ENCODE results near the gene IL17REL.

The IL17REL gene

GRCh38 chr22:50051930-50052329, 39.4 kb upstream of the IL17REL start:
- TF ChIP-seq, protein P1, sequence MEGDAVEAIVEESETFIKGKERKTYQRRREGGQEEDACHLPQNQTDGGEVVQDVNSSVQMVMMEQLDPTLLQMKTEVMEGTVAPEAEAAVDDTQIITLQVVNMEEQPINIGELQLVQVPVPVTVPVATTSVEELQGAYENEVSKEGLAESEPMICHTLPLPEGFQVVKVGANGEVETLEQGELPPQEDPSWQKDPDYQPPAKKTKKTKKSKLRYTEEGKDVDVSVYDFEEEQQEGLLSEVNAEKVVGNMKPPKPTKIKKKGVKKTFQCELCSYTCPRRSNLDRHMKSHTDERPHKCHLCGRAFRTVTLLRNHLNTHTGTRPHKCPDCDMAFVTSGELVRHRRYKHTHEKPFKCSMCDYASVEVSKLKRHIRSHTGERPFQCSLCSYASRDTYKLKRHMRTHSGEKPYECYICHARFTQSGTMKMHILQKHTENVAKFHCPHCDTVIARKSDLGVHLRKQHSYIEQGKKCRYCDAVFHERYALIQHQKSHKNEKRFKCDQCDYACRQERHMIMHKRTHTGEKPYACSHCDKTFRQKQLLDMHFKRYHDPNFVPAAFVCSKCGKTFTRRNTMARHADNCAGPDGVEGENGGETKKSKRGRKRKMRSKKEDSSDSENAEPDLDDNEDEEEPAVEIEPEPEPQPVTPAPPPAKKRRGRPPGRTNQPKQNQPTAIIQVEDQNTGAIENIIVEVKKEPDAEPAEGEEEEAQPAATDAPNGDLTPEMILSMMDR (IDR thresholded peaks at IDR 0.05; ENCODE audit: unreplicated experiment in 3 of 3) = no peak
- H3K4me3 Mint-ChIP-seq = no peak overlapping the region
- H3K9me3 Mint-ChIP-seq = peaks cover 21% of the 10 kb centered on the region
- no peaks in the 10 kb centered on the region for H3K36me3 Mint-ChIP-seq (ENCODE audit: low read depth)
- peaks cover 11% of the 10 kb centered on the region for H3K4me1 Mint-ChIP-seq
- peaks cover 21% of the 10 kb centered on the region for H3K27me3 Mint-ChIP-seq (ENCODE audit: low read depth)
- H3K27ac Mint-ChIP-seq = no peak overlapping the region

DNA sequence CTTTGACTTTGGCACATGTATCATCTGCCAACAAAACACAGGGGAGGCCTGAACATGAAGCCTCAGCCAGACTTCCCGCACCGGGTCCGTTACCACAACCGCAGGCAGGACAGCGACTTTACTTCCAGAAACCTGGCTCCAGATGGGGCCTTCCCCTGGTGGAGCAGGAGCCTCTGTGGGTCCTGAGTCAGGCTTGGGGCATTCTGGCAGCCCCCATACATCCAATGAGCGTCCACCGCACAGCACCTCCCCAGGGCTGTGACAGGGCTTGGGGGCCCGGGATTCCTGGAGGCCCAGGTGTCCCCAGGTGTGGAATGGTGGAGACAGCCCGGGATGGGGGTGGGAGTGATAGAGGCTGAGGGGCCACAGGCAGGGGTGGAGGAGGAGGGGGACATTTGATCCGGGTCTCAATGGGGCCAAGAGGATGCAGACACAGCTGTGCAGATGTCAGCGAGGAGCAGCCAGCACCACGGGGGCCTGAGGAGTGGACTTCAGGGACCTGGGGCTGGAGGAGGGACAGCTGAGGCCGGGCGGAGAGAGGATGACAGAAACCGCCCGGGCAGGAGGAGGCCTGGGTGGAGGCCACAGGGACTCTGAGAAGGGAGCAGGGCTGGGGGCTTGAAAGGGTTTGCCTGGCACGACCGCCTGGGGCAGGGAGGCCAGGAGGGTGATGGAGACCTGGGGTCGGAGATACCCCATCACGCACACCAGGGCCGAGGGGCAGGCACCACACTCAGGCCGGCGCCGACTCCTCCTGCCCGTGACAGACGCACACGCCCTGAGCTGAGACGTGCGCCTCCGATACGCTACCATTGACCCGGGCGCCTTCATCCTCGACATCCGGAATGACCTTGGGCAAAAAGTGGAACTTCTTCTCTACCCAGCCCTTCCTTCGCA, 37.0 kb upstream of the IL17REL start:
- H3K27ac Mint-ChIP-seq = no peak overlapping the region

DNA sequence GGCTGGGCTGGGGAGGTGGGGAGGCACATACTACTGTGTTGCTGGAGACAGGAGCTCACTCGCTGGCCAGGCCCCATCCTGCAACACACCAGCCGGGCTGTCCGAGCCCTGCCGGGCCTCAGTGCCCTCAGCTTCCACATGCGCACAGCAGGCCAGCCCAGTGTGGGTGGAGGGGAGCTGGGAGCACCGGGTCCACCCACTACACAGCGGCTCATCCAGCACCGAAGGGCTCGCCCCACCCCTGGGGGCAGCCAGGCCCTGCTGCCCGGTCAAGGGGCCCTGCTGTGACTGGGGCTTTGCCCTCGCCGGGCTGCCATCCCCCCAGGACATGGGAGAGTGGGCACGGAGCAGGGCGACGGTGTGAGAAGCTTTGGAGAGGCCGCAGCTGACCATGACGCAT, 36.3 kb upstream of the IL17REL start:
- H3K4me3 Mint-ChIP-seq = no peak overlapping the region
- H3K27me3 Mint-ChIP-seq (ENCODE audit: low read depth) = peaks cover 3% of the 10 kb centered on the region
- H3K36me3 Mint-ChIP-seq (ENCODE audit: low read depth) = no peaks in the 10 kb centered on the region
- peaks cover 11% of the 10 kb centered on the region for H3K4me1 Mint-ChIP-seq
- no peak overlapping the region for H3K27ac Mint-ChIP-seq
- H3K9me3 Mint-ChIP-seq = peaks cover 15% of the 10 kb centered on the region
- TF ChIP-seq, protein P1 (IDR thresholded peaks at IDR 0.05; ENCODE audit: unreplicated experiment in 3 of 3) = no peak

More for the DNA sequence above, 37.0 kb upstream of the IL17REL start:
- Mint-ChIP-seq H3K27me3 (ENCODE audit: low read depth) (peaks cover 6% of the 10 kb centered on the region), H3K9me3 (peaks cover 18% of the 10 kb centered on the region), H3K36me3 (ENCODE audit: low read depth) (no peaks in the 10 kb centered on the region), H3K4me1 (peaks cover 11% of the 10 kb centered on the region), H3K4me3 (no peak overlapping the region)
- TF ChIP-seq, protein P1 (IDR thresholded peaks at IDR 0.05; ENCODE audit: unreplicated experiment in 3 of 3) = no peak

GRCh38 chr22:50048061-50048765, 35.6 kb upstream of the IL17REL start:
- no peaks in the 10 kb centered on the region for H3K36me3 Mint-ChIP-seq (ENCODE audit: low read depth)
- H3K27ac Mint-ChIP-seq = no peak overlapping the region
- H3K4me1 Mint-ChIP-seq = peaks cover 11% of the 10 kb centered on the region
- peaks cover 8% of the 10 kb centered on the region for H3K27me3 Mint-ChIP-seq (ENCODE audit: low read depth)
- H3K9me3 Mint-ChIP-seq = peaks cover 17% of the 10 kb centered on the region
- TF ChIP-seq, protein P1 (IDR thresholded peaks at IDR 0.05; ENCODE audit: unreplicated experiment in 3 of 3) = no peak
- H3K4me3 Mint-ChIP-seq = no peak overlapping the region

GRCh38 chr22:50047346-50047745, 34.8 kb upstream of the IL17REL start:
- Mint-ChIP-seq H3K9me3 (peaks cover 20% of the 10 kb centered on the region), H3K36me3 (ENCODE audit: low read depth) (no peaks in the 10 kb centered on the region), H3K27me3 (ENCODE audit: low read depth) (peaks cover 17% of the 10 kb centered on the region), H3K27ac (no peak overlapping the region), H3K4me3 (no peak overlapping the region), H3K4me1 (peaks cover 11% of the 10 kb centered on the region)
- TF ChIP-seq, protein P1 (IDR thresholded peaks at IDR 0.05; ENCODE audit: unreplicated experiment in 3 of 3) = no peak
